ENCODE results near the gene HBA1. TPM values are rescaled to one million over a fixed set of nuclear protein-coding genes. Genes with fewer than 3 reads are reported as not detected.
A peak's percentile ranks its signal among the peaks of the same experiment; 100 is the strongest.

Gene HBA1
- total RNA-seq, 1 experiment from 2014 or later: 3.4 TPM

GRCh38 chr16:181565-182021, 5.1 kb downstream of the HBA1 start (continued):
- TF ChIP-seq ERG (CRISPR knock-in tag; IDR thresholded peaks at IDR 0.05) (peak; percentile 1; the same call in 1 of the 2 replicates), FOXP4 (CRISPR knock-in tag; IDR thresholded peaks at IDR 0.05) (no peak), USF2 (CRISPR knock-in tag; IDR thresholded peaks at IDR 0.05) (no peak), ZNF263 (CRISPR knock-in tag; IDR thresholded peaks at IDR 0.05; ENCODE audit: low read depth) (no peak), CDX4 (CRISPR knock-in tag; IDR thresholded peaks at IDR 0.05; ENCODE audit: borderline replicate concordance) (no peak), FOXP1 (CRISPR knock-in tag; IDR thresholded peaks at IDR 0.05; ENCODE audit: borderline replicate concordance) (no peak), E2F4 (CRISPR knock-in tag; IDR thresholded peaks at IDR 0.05; ENCODE audit: borderline replicate concordance, low read depth) (no peak), NR3C1 (CRISPR knock-in tag; conservative IDR thresholded peaks at IDR 0.05; ENCODE audit: low read depth) (no peak), MXD4 (CRISPR knock-in tag; IDR thresholded peaks at IDR 0.05; ENCODE audit: borderline replicate concordance) (no peak), ESRRA (CRISPR knock-in tag; IDR thresholded peaks at IDR 0.05; ENCODE audit: borderline replicate concordance) (no peak), STAT6 (CRISPR knock-in tag; conservative IDR thresholded peaks at IDR 0.05; ENCODE audit: low read depth) (no peak), ZNF532 (CRISPR knock-in tag; IDR thresholded peaks at IDR 0.05; ENCODE audit: borderline replicate concordance) (peak; percentile 85), ZBTB21 (CRISPR knock-in tag; IDR thresholded peaks at IDR 0.05; ENCODE audit: borderline replicate concordance) (no peak; the same call in 1 of the 2 replicates), ETV6 (CRISPR knock-in tag; IDR thresholded peaks at IDR 0.05) (no peak), ZNF281 (CRISPR knock-in tag; IDR thresholded peaks at IDR 0.05) (no peak), PRRX2 (CRISPR knock-in tag; IDR thresholded peaks at IDR 0.05) (no peak), SMAD4 (CRISPR knock-in tag; IDR thresholded peaks at IDR 0.05) (no peak), GRHL2 (CRISPR knock-in tag; IDR thresholded peaks at IDR 0.05; ENCODE audit: insufficient replicate concordance, severe bottlenecking) (no peak), ATF3 (CRISPR knock-in tag; conservative IDR thresholded peaks at IDR 0.05) (no peak)

Measured in WTC11 (cell line).